Ammon's horn (tissue), 1 donor: ENCODE results near the gene NR3C2.
"Not testable (repeated sequence)": the region's sequence is repeated elsewhere in the genome, so short reads cannot be mapped to it uniquely, and the experiment has no call there.

Source experiments
- DNase-seq: peaks from one replicate; pipeline ENCODE4 v3.0.0-alpha.2; 2016; ENCODE audit warnings: low spot score

NR3C2 gene

DNA sequence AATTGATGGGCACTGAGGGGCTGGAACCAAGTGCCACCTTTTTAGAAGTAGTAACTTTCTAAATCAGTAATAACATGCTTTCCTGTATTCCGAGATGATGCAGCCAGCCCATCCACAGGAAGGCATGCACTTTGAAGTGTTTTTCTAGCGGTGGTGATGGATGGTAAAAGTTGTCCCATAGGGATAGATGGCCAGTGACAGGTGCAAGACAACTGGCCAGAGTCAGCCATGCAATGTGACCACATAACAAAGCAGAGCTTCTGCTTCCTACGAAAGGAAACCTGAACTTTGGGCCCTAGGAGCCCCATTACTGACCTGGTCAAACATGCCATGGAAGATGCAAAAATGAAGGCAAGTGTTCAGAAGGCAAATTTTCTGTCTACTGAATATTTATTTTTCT, 72.3 kb downstream of the NR3C2 start:
- DNase-seq = no peak

DNA sequence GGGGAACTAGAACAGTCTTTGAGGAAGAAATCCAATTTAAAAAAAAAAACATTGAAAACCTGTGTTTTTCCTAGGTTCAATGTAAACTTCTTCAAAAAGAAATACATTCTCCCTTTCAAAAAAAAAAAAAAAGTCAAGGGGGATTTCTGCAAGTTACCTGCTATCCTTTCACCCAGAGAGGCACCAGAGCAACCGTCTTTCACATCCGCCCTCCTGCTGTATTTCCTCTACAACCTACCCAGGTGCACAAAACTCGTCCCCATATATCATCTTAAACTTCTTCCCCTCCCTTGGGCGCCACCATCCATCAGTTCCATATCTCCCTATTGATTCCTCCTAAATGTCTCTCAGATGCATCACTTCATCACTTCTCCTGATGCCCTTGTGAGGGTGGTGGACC, 74.5 kb downstream of the NR3C2 start:
- DNase-seq = no peak

DNA sequence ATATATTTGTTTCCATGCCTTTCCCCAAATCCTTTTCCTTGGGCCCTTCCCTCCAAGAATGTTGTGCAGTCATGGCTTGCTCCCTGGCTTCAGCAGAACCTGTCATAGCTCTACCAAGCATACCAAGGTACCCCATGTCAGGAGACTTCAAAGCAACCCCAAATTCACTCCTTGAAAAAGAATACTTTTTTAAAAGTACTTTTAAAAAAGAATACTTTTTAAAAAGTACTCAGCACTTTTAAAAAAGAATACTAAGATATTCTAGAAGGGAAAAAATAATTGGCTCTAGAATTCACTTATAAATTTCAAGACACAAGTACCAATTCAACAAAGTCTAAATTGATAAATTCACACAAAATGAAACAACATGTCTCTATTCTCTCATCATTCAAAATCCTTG, 76.0 kb downstream of the NR3C2 start:
- DNase-seq = no peak

DNA sequence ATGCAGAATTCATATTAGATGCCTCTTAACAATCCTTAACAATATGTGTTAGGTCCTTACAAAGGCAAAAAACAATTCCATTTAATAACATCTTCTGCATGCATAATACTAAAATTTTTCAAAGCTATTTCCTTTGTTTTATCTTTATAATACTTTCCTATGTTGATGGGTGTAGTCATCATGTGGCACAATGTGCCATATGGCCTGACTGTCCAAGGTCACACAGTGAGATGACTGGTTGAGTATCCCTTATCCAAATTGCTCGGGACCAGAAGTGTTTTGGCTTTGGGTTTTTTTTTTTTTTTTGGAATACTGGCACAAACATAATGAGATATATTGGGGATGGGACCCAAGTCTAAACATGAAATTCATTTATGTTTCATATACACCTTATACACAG, 77.7 kb downstream of the NR3C2 start:
- DNase-seq = no peak

DNA sequence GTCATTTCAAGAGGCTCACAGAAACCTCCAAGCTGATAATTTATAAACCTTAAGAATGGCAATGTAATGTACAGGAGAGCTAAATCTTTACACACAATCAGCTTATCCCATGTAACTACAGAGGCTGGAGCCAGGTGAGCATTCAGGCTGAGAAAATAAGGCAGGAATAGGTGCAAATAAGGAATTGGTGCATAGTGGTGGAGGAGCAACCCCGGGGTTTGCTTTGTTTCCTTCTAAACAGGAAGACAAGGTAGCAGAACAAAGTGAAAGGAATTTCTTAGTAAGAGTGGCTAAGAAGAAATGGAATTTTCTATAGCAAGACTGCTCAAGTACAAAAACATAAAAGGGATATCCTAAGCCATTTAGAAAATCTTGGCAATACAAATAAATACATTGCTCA, 82.4 kb downstream of the NR3C2 start:
- no peak for DNase-seq

DNA sequence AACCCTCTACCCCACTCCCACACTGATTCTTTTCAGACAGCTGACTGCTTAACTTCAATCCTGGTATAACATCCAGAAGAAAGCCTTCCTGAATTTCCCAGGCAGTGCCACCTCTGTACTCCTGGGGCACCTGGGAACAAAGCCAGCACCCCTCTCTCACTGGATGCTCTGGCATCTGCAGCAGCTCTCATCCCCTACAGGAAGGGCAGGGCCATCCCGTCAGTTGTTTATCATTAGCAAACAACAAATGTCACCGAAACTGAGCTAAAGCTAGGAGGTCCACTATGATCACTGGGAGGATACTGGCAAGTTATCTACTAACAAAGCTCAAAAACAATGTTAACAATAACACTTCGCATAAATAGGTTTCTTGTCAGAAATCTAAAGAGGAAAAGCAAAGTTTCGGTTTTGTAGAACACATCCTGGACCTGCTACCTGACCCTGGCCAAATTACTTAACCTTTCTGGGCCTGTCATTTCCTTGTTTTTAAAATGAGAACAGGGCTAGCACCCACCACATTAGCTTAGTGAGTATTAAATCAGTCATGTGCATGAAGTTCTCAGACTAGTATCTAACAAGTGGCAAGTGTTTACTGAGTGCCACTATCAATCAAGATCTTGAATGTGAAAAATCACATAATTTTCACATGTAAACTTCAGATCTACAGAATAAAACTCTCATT, 86.6 kb downstream of the NR3C2 start:
- DNase-seq = no peak

DNA sequence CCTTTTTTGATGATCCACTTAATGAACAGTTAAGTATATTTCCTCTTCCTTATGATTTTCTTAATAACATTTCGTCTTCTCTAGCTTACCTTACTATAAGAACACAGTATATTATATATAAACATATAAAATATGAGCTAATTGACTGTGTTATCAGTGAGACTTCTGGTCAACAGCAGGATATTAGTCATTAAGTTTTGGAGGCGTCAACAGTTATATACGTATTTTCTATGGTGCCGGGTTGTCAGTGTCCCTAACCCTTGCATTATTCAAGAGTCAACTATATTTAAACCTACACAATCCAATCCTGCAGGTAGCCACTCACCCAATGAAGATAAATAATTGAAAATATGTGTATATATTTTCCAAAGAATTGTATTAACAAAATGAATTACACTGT, 88.0 kb downstream of the NR3C2 start:
- DNase-seq = no peak

DNA sequence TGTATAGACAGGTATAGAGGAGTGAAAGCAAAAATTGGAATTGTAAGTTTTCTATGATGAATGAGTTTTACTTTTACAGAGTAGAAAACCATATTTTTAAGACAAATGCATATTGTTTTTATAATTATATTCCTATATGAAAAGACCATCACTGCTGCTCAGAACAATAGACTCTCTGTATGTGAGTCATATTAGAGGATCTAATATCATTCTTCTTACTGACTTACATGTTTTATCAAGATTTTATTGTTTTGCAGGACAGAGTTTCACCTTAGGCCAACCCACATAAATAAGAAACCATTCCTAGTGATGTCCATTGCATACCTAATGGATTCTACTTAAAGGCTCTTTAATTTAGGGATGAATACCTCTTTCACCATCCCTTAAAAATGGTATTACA, 88.6 kb downstream of the NR3C2 start:
- DNase-seq = no peak

DNA sequence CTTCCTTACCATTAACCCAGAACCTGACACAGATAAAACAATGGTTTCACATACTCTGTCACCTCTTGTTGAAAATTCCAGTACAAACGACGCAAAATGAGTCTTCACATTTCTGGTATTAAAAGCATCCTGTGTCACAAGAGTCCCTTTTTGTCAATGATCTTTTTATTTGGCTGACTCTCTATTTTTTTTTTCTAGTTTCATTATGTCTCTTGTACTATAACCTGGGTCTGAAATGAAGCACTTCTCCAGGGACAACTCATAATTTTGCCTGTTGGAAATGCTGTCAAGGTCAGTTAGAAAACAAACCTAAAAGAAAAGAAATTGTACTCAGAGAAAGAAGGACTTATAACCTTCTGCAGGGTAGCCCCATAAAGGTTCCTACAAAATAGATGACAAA, 93.1 kb downstream of the NR3C2 start:
- DNase-seq = no peak

DNA sequence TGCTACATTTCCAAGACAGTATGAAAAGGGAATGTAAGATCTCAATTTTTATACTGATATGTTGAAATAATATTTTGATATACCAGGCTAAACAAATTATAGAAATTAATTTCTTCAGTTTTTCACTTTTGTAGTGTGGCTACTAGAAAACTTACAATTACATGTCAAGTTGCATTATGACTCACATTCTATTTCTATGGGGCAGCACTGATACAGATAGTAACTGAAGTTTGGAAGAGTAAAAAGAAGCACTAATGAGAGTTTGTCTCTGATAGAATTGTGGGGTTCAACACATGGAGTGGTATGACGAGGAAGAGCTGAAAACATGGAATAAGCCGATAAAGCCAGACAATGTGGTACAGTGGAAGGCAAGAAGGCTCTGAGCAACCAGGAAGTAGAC, 95.6 kb downstream of the NR3C2 start:
- DNase-seq = no peak

DNA sequence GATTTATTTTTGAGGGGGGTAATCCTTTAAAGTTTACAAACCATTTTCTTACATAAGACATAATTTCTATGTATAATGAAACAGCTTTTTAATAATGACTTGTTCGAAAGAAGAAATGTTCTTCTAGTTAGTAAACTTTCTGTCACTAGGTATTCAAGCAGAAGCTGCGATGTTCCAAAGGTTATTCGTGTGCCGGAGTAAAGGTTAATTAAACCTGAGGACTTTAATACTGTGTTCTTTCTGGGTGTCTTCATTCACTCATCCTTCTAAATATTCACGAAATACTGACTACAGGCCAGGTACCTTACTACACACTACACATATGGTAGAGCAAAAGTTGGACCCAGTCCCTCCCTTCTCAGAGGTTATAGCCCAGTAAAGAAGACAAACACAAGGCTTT, 96.7 kb downstream of the NR3C2 start:
- no peak for DNase-seq

DNA sequence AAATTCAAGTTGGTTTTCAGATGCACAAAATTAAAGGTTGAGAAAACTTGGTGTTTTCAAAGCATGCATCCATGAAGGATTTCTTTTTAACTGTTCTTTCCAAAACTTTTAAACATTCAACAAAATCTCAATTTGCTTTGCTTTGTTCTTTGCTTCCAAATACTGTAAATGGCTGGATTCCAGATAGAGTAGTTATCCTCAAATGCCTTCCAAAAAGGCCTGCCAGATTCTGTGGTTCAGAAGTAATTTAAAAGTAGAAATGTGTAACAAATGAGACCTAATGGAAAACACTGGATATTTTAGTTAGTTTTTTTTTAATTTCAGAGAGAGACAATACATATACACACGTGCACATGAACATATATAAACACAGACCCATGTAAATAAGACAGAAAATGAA, 97.3 kb downstream of the NR3C2 start:
- DNase-seq = no peak

DNA sequence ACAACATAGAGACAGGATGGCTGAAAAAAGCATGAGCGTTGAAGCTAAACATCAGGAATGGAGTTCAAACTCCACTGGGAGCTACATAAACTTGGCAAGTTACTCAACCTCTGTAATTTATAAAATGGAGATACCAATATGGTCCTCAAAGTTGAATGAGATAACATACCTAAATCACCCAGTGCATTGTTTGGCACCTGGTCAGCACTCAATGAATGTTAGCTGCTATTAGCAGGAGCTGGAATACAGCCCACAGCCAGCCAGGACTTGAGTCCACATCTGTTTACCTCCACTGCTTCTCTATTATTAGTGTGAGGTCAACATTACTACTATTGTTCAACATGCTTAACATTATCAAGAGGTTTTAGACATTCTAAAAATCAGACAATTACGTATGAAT, 97.9 kb downstream of the NR3C2 start:
- no peak for DNase-seq

DNA sequence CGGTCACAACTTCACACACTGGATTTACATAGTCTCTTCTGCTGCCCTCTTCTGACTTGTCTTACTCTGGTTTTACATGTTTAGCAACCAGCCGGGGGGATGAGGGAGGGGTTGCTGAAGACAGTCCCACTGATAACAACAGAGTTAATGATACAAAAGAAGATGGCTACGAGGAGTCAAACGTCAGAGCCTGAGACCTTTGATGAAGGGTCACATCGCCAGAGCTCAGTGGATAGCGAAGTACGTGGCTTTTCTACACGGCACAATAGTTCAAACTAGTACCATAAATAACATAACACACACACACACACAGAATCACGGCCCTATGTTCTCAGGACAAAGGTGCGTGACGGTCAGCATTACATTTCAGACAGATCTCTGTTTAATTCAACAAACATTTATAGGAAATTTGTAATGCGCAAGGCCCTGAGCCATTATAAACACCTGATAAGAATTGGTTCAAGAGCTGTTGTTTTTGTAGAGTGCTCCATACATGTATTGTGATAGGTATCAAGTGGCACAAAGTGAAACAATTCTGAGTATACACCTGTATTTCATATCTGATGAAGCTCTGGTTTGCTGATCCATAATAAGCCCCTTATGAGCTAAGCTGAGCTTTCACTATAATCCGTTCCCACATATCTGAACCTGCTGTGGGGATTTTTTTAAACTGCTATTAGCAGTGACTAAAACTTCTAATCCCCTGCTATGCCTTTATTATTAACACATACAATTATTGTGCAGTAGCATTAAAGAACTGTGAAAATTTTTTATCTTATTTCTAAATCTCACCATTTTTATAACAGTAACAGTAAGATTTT, 100.0 kb downstream of the NR3C2 start:
- no peak for DNase-seq

DNA sequence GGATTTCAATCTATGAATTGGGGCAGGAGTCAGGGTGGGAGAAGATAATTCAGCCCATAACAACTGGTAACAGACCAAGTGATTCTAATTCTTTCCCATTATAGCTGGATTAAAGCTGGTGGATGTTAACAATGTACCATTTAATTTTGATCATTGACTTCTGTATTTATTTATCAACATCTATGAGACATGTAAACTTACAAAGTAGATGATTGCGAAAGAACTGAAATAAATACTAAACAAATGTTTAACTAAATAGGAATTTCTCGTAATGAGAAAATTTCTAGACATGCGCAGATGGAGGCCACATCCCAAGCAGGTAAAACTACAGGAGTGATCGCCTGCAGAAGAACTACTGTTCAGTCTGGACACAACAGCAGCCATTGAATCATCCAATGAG, 107.1 kb downstream of the NR3C2 start:
- no peak for DNase-seq

DNA sequence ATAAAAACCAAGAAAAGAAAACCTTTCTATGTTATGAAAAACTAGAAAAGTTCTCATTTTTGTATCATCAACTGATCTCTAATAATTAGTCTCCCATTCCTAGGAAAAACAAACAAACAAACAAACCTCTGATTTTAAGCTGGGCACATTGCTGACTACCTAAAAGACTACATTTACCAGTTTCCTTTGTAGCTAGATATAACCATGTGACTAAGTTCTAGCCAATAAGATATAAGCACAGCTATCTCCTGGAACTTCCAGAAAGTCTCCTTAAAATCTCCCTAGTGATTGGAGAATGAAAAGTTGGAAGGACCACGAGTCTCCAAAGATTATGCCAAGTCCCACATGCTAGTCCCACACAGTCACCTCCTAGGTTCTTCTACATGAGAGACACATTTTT, 108.9 kb downstream of the NR3C2 start:
- DNase-seq = no peak

DNA sequence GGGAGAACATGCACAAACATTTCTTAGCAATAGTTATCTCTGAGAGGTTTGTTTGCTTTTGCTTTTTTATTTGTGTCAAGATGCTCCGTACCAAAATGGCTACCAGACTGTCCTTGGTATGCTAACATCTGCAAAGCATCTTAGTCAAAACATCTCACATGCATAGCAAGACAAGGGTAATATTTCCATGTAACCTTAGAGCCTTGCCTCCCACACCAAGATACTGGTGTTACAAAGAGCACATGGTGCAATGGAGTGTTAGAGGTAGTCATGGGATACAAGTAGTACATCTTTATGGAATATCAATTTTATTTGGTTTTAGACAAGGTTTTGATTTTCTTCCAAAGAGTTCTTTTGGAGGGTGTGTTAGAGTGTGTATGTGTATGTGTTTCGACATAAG, 109.7 kb downstream of the NR3C2 start:
- no peak for DNase-seq

DNA sequence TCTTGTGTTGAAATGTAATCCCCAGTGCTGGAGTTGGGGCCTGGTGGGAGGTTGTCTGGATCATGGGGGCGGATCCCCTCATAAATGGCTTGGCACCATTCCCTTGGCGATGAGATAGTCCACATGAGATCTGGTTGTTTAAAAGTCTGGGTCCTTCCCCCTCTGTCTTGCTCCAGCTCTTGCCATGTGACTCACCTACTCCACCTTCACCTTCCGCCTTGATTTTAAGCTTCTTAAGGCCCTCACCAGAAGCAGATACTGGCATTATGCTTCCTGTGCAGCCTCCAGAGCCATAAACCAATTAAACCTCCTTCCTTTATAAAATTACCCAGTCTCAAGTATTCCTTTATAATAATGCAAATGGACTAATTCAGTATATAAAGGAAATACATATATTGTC, 111.5 kb downstream of the NR3C2 start:
- no peak for DNase-seq

DNA sequence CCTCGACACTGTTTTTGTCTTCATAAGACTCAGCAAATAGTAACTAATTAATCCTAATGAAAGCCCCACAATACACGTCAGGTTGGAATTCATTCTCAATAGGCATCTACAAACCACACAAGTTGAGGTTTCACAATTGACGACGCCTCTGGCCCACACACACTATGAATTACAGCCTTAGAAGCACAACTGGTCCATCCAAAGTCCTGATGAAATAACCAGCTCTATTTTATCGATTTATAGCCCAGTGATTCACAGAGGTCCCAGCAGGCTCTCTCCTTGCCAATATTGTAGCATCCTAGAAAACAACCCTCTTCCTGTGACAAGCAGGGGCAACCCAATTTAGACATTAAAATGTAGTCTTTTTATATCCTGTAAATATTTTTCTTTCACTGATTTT, 112.1 kb downstream of the NR3C2 start:
- DNase-seq = no peak

DNA sequence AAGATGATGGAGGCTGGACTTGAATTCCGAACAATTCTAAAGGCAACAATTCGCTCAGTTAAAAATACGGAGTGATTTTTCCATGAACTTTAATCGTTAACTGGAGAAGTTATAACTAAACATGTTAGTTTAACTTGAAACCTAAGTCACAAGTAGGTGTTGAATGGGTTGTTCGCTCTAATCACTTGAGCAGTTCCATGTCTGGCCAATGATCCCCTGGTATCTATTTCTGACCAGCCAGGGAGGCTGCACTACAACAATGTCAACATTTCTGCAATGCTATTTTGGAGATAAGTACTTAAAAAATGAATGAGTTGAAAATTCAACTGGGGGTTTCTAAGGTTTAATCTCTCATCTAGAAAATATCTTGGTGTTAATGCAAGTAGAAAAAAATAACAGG, 112.5 kb downstream of the NR3C2 start:
- DNase-seq = no peak

DNA sequence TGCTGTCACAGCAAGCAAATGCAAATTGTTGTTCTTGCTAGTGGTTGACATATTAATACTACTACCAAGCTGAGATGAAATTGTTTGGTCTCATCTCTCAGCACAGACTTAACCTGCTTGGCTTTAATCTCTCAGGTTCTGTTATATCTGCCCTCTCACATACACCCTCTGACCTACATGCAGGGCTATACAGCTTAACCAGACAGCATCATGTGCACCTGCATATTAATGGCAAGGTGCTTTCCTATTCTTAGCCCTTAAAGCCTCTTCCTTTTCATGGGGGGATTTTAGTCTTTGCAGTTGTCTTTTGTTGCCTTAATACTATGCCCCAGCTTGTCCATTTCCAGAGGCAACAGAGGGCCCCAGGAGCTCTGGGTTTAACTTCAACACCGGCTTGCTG, 114.5 kb downstream of the NR3C2 start:
- DNase-seq = no peak

DNA sequence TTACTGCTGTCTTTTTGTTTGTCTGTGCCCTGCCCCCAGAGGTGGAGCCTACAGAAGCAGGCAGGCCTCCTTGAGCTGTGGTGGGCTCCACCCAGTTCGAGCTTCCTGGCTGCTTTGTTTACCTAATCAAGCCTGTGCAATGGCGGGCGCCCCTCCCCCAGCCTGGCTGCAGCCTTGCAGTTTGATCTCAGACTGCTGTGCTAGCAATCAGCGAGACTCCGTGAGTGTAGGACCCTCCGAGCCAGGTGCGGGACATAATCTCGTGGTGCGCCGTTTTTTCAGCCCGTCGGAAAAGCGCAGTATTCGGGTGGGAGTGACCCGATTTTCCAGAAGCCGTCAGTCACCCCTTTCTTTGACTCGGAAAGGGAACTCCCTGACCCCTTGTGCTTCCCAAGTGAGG, 118.9 kb downstream of the NR3C2 start:
- DNase-seq = not testable (repeated sequence)

DNA sequence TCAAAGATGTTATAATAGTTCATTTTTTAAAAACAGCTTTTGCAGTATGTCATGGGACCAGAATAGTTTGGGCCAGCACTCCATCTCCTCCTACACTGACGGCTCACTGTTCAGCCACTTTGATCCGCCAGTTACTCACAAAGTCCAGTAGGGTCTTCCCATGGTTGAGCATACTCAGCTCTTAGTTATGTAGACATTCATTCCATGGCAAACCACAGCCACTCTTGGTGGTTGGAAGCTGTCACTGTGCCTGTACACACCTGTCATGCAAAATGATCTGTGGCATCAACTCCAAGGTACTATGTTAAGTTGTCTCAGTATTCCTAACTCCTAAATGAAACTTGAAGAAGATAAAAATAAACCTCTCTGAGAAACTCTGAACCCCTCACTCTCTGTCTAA, 127.2 kb downstream of the NR3C2 start:
- no peak for DNase-seq

DNA sequence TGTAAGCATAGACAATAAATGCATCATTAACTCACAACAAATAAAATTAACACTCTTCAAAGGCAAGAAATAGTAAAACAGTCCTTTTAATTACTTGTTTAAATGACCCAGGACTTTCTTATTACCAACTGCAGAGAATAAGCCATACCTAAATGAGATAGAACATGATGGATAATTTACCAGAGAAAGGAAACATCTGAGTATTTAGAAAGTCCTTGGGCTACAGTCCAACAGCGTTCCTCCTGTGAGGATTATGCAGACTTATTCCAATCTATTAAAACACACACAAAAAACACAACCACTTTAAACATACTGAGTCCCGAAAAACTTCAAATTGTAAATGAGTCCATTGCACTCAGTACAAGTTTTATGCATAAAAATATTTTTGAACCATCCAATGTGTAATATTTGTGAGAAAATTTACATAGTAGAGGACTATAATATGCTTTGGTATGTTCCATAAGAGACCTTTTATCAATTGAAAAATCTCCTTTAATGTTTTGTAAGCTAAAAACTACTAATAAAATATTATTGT, 129.2 kb downstream of the NR3C2 start:
- no peak for DNase-seq
